Muscle layer of duodenum (tissue), 2 donors: Measurements from ENCODE around the gene BTBD9.

ENCODE experiments used
- H3K27ac ChIP-seq: one replicate; pipeline ENCODE4 v1.7.0; 2013; ENCODE audit warnings: mild to moderate bottlenecking, low read length
- H3K27me3 ChIP-seq: one replicate; pipeline ENCODE4 v1.7.0; 2013; ENCODE audit warnings: low read depth, mild to moderate bottlenecking, control low read depth, low read length
- H3K36me3 ChIP-seq, 2 donors: one replicate each; pipeline ENCODE4 v1.7.0; 2013; ENCODE audit warnings: low read length in 2 of 2, control low read depth in 1 of 2, mild to moderate bottlenecking in 1 of 2; ENCODE audit not compliant: insufficient read depth in 2 of 2, control insufficient read depth in 1 of 2
- H3K4me1 ChIP-seq, 2 donors: one replicate each; pipeline ENCODE4 v1.7.0; 2013; ENCODE audit warnings: low read length in 2 of 2, mild to moderate bottlenecking in 2 of 2, control low read depth in 1 of 2, moderate library complexity in 1 of 2; ENCODE audit not compliant: insufficient read depth in 2 of 2, control insufficient read depth in 1 of 2
- H3K4me3 ChIP-seq, 2 donors: one replicate each; pipeline ENCODE4 v1.7.0; 2013; ENCODE audit warnings: low read length in 2 of 2, low read depth in 1 of 2, mild to moderate bottlenecking in 1 of 2
- H3K9me3 ChIP-seq, 2 donors: one replicate each; pipeline ENCODE4 v1.7.0; 2013; ENCODE audit warnings: low read length in 2 of 2, control low read depth in 1 of 2, mild to moderate bottlenecking in 1 of 2; ENCODE audit not compliant: control insufficient read depth in 1 of 2
- donor health status: healthy.

The BTBD9 gene

GRCh38 chr6:38326837-38327236 lies 312.9 kb downstream of the BTBD9 start:
- Histone ChIP-seq H3K27ac (no peak overlapping the region), H3K9me3 (no peaks in the 10 kb centered on the region), H3K4me3 (no peak overlapping the region), H3K36me3 (no peaks in the 10 kb centered on the region), H3K27me3 (no peaks in the 10 kb centered on the region), H3K4me1 (no peaks in the 10 kb centered on the region)

- Histone ChIP-seq H3K9me3 (no peaks in the 10 kb centered on the region), H3K27me3 (no peaks in the 10 kb centered on the region), H3K36me3 (no peaks in the 10 kb centered on the region), H3K4me3 (no peak overlapping the region), H3K27ac (no peak overlapping the region), H3K4me1 (no peaks in the 10 kb centered on the region)
These were observed 316.5 kb downstream of the BTBD9 start for GRCh38 chr6:38323216-38323615.

GRCh38 chr6:38322138-38322537 lies 317.6 kb downstream of the BTBD9 start:
- H3K27ac ChIP-seq = no peak overlapping the region
- H3K4me1 ChIP-seq = no peaks in the 10 kb centered on the region
- H3K4me3 ChIP-seq = no peak overlapping the region
- no peaks in the 10 kb centered on the region for H3K36me3 ChIP-seq
- no peaks in the 10 kb centered on the region for H3K27me3 ChIP-seq
- no peaks in the 10 kb centered on the region for H3K9me3 ChIP-seq

GRCh38 chr6:38320843-38321242 lies 318.9 kb downstream of the BTBD9 start:
- no peaks in the 10 kb centered on the region for H3K27me3 ChIP-seq
- no peaks in the 10 kb centered on the region for H3K9me3 ChIP-seq
- H3K27ac ChIP-seq = no peak overlapping the region
- H3K36me3 ChIP-seq = no peaks in the 10 kb centered on the region
- no peaks in the 10 kb centered on the region for H3K4me1 ChIP-seq
- H3K4me3 ChIP-seq = no peak overlapping the region

- H3K27ac ChIP-seq = no peak overlapping the region
These were observed 319.4 kb downstream of the BTBD9 start for GRCh38 chr6:38320358-38320757.

GRCh38 chr6:38319256-38320212 lies 320.2 kb downstream of the BTBD9 start:
- H3K4me1 ChIP-seq = no peaks in the 10 kb centered on the region
- H3K36me3 ChIP-seq = no peaks in the 10 kb centered on the region
- no peak overlapping the region for H3K27ac ChIP-seq
- no peaks in the 10 kb centered on the region for H3K27me3 ChIP-seq
- no peaks in the 10 kb centered on the region for H3K9me3 ChIP-seq
- H3K4me3 ChIP-seq = no peak overlapping the region

More at GRCh38 chr6:38320358-38320757, 319.4 kb downstream of the BTBD9 start:
- no peaks in the 10 kb centered on the region for H3K27me3 ChIP-seq
- no peaks in the 10 kb centered on the region for H3K4me1 ChIP-seq
- H3K4me3 ChIP-seq = no peak overlapping the region
- no peaks in the 10 kb centered on the region for H3K9me3 ChIP-seq
- no peaks in the 10 kb centered on the region for H3K36me3 ChIP-seq

- H3K4me1 ChIP-seq = no peaks in the 10 kb centered on the region
- H3K27ac ChIP-seq = no peak overlapping the region
- no peaks in the 10 kb centered on the region for H3K9me3 ChIP-seq
- H3K4me3 ChIP-seq = no peak overlapping the region
- no peaks in the 10 kb centered on the region for H3K36me3 ChIP-seq
- no peaks in the 10 kb centered on the region for H3K27me3 ChIP-seq
These were observed 323.4 kb downstream of the BTBD9 start for GRCh38 chr6:38316099-38316868.

- Histone ChIP-seq H3K36me3 (no peaks in the 10 kb centered on the region), H3K4me3 (no peak overlapping the region), H3K27me3 (no peaks in the 10 kb centered on the region), H3K4me1 (peaks cover 0 to 4% of the 10 kb centered on the region in 2 donors), H3K27ac (no peak overlapping the region), H3K9me3 (no peaks in the 10 kb centered on the region)
These were observed 328.5 kb downstream of the BTBD9 start for GRCh38 chr6:38311201-38311600.

GRCh38 chr6:38310061-38310460 lies 329.7 kb downstream of the BTBD9 start:
- H3K27me3 ChIP-seq = no peaks in the 10 kb centered on the region
- H3K4me1 ChIP-seq = peaks cover 0 to 4% of the 10 kb centered on the region in 2 donors
- H3K36me3 ChIP-seq = no peaks in the 10 kb centered on the region
- H3K9me3 ChIP-seq = no peaks in the 10 kb centered on the region
- no peak overlapping the region for H3K27ac ChIP-seq
- no peak overlapping the region for H3K4me3 ChIP-seq

- Histone ChIP-seq H3K27ac (no peak overlapping the region), H3K9me3 (no peaks in the 10 kb centered on the region), H3K4me3 (no peak overlapping the region), H3K27me3 (no peaks in the 10 kb centered on the region), H3K4me1 (peaks cover 0 to 4% of the 10 kb centered on the region in 2 donors), H3K36me3 (no peaks in the 10 kb centered on the region)
These were observed 332.0 kb downstream of the BTBD9 start for GRCh38 chr6:38307740-38308139.

GRCh38 chr6:38306931-38307330 lies 332.8 kb downstream of the BTBD9 start:
- Histone ChIP-seq H3K27me3 (no peaks in the 10 kb centered on the region), H3K4me3 (no peak overlapping the region), H3K4me1 (peaks cover 0 to 4% of the 10 kb centered on the region in 2 donors), H3K9me3 (no peaks in the 10 kb centered on the region), H3K27ac (no peak overlapping the region), H3K36me3 (no peaks in the 10 kb centered on the region)
